ENCODE measurements around the gene KCNK13. TPM values are rescaled to one million over a fixed set of nuclear protein-coding genes. Genes with fewer than 3 reads are reported as not detected.

The KCNK13 gene
- under 1 TPM; 0.19 to 0.42 (median 0.28) TPM for total RNA-seq

DNA sequence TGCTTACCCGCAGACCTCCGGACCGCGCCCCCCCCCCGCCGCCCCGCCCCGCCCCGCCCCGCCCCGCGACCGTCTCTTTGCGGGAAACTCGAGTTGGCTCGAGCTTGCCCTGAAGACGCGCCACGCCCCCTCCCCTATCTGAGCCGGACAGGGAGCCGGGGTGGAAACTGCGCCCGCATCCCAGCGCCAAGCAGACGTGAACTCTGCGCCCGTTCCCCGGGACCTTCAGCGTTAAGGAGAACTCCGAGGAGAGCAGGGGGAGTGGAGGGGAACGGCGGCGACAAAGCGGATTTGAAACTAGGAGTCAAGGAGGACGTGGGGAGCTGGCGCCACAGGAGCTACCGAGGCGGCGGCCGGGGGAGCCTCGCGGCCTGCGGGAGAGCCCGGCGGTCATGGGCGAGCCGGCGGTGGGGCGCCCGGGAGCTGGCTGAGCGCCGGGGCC is at the start of gene KCNK13:
TSS of gene KCNK13 (plus strand) at position 310 of the 442 bp plus-strand sequence. CDS start 212 bp downstream, outside the sequence.
- Histone ChIP-seq H3K4me1 (peaks cover 27 to 32% (median 31%) of the 10 kb centered on the region in 4 donors), H3K9me3 (no peaks in the 10 kb centered on the region), H3K27ac (replicated peaks in 1 of 4) (no peak within 1 kb of the TSS), H3K27me3 (peaks cover 6 to 93% (median 35%) of the 10 kb centered on the region in 4 donors), H3K4me3 (peak within 1 kb of the TSS; percentile 50 to 59 (median 51)), H3K36me3 (no peaks in the 10 kb centered on the region)
- WGBS: 3% methylated on average over 18 of the region's 52 CpGs
- TF ChIP-seq POLR2A (IDR thresholded peaks at IDR 0.05; ENCODE audit: low read depth) (no peak), POLR2AphosphoS5 (IDR thresholded peaks at IDR 0.05) (no peak), EP300 (IDR thresholded peaks at IDR 0.05) (no peak)
- TF ChIP-seq, protein P1, sequence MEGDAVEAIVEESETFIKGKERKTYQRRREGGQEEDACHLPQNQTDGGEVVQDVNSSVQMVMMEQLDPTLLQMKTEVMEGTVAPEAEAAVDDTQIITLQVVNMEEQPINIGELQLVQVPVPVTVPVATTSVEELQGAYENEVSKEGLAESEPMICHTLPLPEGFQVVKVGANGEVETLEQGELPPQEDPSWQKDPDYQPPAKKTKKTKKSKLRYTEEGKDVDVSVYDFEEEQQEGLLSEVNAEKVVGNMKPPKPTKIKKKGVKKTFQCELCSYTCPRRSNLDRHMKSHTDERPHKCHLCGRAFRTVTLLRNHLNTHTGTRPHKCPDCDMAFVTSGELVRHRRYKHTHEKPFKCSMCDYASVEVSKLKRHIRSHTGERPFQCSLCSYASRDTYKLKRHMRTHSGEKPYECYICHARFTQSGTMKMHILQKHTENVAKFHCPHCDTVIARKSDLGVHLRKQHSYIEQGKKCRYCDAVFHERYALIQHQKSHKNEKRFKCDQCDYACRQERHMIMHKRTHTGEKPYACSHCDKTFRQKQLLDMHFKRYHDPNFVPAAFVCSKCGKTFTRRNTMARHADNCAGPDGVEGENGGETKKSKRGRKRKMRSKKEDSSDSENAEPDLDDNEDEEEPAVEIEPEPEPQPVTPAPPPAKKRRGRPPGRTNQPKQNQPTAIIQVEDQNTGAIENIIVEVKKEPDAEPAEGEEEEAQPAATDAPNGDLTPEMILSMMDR (IDR thresholded peaks at IDR 0.05): no peak
- intact Hi-C loops (cut with DNase I): no loop called here
- DNase-seq (ENCODE audit: extremely low spot score): peak; percentile 77

DNA sequence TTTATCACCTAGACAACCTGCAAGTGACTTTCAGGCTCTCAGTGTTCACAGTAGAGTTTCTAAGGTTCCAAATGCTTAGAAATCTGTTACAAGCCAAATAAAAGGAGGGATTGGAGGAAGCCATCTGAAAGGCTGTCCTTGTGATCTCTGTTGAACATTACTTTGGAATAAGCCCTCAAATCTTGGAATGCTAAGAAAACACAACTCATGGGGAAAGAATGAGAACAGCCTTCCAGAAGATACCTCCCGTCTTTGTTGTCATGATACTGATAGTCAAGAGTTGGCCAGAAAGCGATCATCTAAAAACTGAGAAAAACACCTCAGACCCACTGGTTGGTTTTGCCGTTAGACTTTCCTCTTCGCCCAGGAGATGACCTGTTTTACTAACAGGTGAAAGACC is 44.4 kb upstream of the KCNK13 start:
- no peak overlapping the region for H3K27ac ChIP-seq (replicated peaks in 1 of 4)
- no peaks in the 10 kb centered on the region for H3K27me3 ChIP-seq
- H3K36me3 ChIP-seq: peaks cover 10 to 78% (median 36%) of the 10 kb centered on the region in 4 donors
- WGBS: 86% methylated on average over 4 of the region's 4 CpGs
- no peaks in the 10 kb centered on the region for H3K9me3 ChIP-seq
- peak; percentile 34 for DNase-seq (ENCODE audit: extremely low spot score)
- no peak for TF ChIP-seq EP300 (IDR thresholded peaks at IDR 0.05)
- no peak for TF ChIP-seq POLR2A (IDR thresholded peaks at IDR 0.05; ENCODE audit: low read depth)
- no peak for TF ChIP-seq POLR2AphosphoS5 (IDR thresholded peaks at IDR 0.05)
- TF ChIP-seq, protein P1 (IDR thresholded peaks at IDR 0.05): no peak
- H3K4me1 ChIP-seq: no peaks in the 10 kb centered on the region
- no peak overlapping the region for H3K4me3 ChIP-seq
- intact Hi-C loops (cut with DNase I): no loop called here

DNA sequence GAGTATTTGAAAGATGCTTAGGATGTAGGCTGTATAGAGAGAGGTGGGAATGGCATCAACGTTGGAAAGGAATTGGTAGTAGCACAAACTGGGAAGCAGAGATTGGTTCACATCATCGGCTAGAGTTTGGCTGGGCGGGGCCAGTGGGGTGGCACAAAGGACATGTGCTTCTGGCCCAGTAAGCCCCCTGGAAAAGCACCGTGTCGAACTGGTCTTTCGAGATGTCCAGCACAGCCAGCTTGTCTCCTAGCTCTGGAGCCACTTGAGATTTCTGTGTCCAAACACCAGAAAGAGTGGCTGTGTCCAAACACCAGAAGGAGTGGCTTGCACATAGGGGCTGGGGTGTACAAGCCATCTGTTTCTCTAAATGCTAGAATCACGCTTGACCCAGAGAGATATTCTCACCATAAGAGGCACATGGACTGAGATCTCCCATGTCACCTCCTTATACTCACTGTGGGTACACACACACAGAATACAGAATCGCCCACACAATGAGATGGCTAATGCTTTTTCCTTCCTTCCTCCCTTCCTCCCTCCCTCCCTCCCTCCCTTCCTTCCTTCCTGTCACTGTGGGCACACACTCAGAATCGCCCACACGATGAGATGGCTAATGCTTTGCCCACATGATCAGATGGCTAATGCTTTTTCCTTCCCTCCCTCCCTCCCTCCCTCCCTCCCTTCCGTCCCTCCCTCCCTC is 41.8 kb upstream of the KCNK13 start:
- peaks cover 4 to 76% (median 44%) of the 10 kb centered on the region in 4 donors for H3K36me3 ChIP-seq
- no peak overlapping the region for H3K4me3 ChIP-seq
- H3K4me1 ChIP-seq: no peaks in the 10 kb centered on the region
- peak; percentile 68 for DNase-seq (ENCODE audit: extremely low spot score)
- H3K9me3 ChIP-seq: no peaks in the 10 kb centered on the region
- 89% methylated on average over 11 of the region's 11 CpGs for WGBS
- TF ChIP-seq EP300 (IDR thresholded peaks at IDR 0.05) (no peak), POLR2AphosphoS5 (IDR thresholded peaks at IDR 0.05) (no peak), POLR2A (IDR thresholded peaks at IDR 0.05; ENCODE audit: low read depth) (no peak)
- TF ChIP-seq, protein P1 (IDR thresholded peaks at IDR 0.05): no peak
- H3K27me3 ChIP-seq: no peaks in the 10 kb centered on the region
- no peak overlapping the region for H3K27ac ChIP-seq (replicated peaks in 1 of 4)
- intact Hi-C loops (cut with DNase I): no loop called here

DNA sequence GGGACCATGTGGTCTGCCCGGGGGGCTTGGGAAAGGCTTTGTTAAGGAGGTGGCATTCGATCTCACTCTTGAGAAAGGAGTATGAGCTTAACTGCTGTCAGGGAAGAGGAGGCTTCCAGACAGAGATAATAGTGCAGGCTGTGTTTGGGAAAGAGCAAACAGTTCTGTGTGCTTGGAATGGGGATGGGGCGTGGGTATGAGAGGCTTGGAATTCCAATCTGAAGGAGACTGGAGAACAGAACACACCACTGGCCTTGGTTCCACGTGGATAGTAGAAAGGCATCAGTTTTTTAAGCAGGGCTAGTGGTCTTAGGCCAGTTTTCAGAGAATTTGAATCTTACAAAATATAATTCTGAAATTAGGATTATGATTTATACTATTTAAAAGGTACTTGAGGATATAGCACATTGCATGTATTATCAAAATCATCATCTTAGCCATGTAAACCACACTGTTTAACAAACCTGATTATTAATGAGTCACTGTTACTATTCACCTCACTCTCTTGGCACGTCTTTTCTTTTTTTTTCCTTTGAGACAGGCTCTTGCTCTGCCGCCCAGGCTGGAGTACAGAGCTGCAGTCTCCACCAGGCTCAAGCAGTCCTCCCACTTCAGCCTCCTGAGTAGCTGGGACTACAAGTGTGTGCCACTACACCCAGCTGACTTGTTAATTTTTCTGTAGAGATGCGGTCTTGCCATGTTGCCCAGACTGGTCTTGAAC is 38.5 kb upstream of the KCNK13 start:
- no peak for TF ChIP-seq POLR2A (IDR thresholded peaks at IDR 0.05; ENCODE audit: low read depth)
- no peak for TF ChIP-seq EP300 (IDR thresholded peaks at IDR 0.05)
- TF ChIP-seq, protein P1 (IDR thresholded peaks at IDR 0.05): no peak
- no peak for TF ChIP-seq POLR2AphosphoS5 (IDR thresholded peaks at IDR 0.05)
- DNase-seq (ENCODE audit: extremely low spot score): peak; percentile 7
- Histone ChIP-seq H3K36me3 (peaks cover 4 to 69% (median 36%) of the 10 kb centered on the region in 4 donors), H3K4me1 (no peaks in the 10 kb centered on the region), H3K27me3 (no peaks in the 10 kb centered on the region), H3K9me3 (no peaks in the 10 kb centered on the region), H3K4me3 (no peak overlapping the region), H3K27ac (replicated peaks in 1 of 4) (no peak overlapping the region)
- 86% methylated on average over 7 of the region's 7 CpGs for WGBS
- intact Hi-C loops (cut with DNase I): no loop called here
